Mesothelial cell of epicardium (in vitro differentiated cells): Measurements from ENCODE around the gene PYCARD. TPM values are rescaled to one million over a fixed set of nuclear protein-coding genes. Genes with fewer than 3 reads are reported as not detected.

ENCODE experiments used
- DNase-seq, 2 experiments: peaks; one replicate each; pipeline ENCODE4 v3.0.0; 2021; ENCODE audit warnings: low spot score in 2 of 2; ENCODE audit not compliant: unreplicated experiment in 2 of 2
- H3K27ac Mint-ChIP-seq: 2 replicates; pipeline ENCODE4 v1.8.0; 2021; ENCODE audit warnings: mixed read lengths
- H3K27me3 Mint-ChIP-seq: 2 replicates; pipeline ENCODE4 v1.8.0; 2021; ENCODE audit warnings: low read depth, mixed read lengths
- H3K36me3 Mint-ChIP-seq: 2 replicates; pipeline ENCODE4 v1.8.0; 2021; ENCODE audit warnings: mixed read lengths
- H3K4me1 Mint-ChIP-seq: 2 replicates; pipeline ENCODE4 v1.8.0; 2021; ENCODE audit warnings: mixed read lengths
- H3K4me3 Mint-ChIP-seq: 2 replicates; pipeline ENCODE4 v1.8.0; 2021; ENCODE audit warnings: mild to moderate bottlenecking, moderate library complexity, mixed read lengths
- H3K9me3 Mint-ChIP-seq: 2 replicates; pipeline ENCODE4 v1.8.0; 2021; ENCODE audit warnings: mixed read lengths
- CTCF ChIP-seq: fragments of 200-600 bp; sonication (generic); IDR thresholded peaks from one replicate; pipeline ENCODE4 v1.5.0; 2021; ENCODE audit warnings: antibody characterized with exemption; ENCODE audit not compliant: unreplicated experiment
- total RNA-seq: library from RNA; stranded (reverse); gene quantifications from 3 replicates; pipeline ENCODE4 v1.2.1, GENCODE V29; 2021

Gene PYCARD
- total RNA-seq, 1 donor from 2014 or later, result 6.5 TPM

GRCh38 chr16:31217136-31217530, 14.6 kb upstream of the PYCARD start:
- DNase-seq, result no peak
- H3K36me3 Mint-ChIP-seq, result no peaks in the 10 kb centered on the region
- H3K9me3 Mint-ChIP-seq, result no peaks in the 10 kb centered on the region
- TF ChIP-seq CTCF, result no peak
- peaks cover 13% of the 10 kb centered on the region for H3K4me1 Mint-ChIP-seq
- peak overlapping the region; percentile 52 for H3K4me3 Mint-ChIP-seq
- H3K27ac Mint-ChIP-seq, result no peak overlapping the region
- H3K27me3 Mint-ChIP-seq, result peaks cover 91% of the 10 kb centered on the region

- H3K27me3 Mint-ChIP-seq, result peaks cover 90% of the 10 kb centered on the region
- DNase-seq, result no peak
- no peaks in the 10 kb centered on the region for H3K9me3 Mint-ChIP-seq
- H3K4me1 Mint-ChIP-seq, result peaks cover 13% of the 10 kb centered on the region
- H3K36me3 Mint-ChIP-seq, result no peaks in the 10 kb centered on the region
- TF ChIP-seq CTCF, result no peak
- H3K4me3 Mint-ChIP-seq, result peak within 1 kb of the TSS; percentile 58
- H3K27ac Mint-ChIP-seq, result no peak within 1 kb of the TSS
These were observed 14.0 kb upstream of the PYCARD start, which contains the start of gene PYDC1 for GRCh38 chr16:31216422-31217135. TSS of gene PYDC1 (minus strand) at chr16:31217135. CDS start at chr16:31217028, 107 bp downstream.

GRCh38 chr16:31215287-31216162, 13.0 kb upstream of the PYCARD start:
- peak in 1 of 2 experiments; percentile 50 for DNase-seq

GRCh38 chr16:31214708-31215286, 12.2 kb upstream of the PYCARD start:
- Mint-ChIP-seq H3K4me3 (peak overlapping the region; percentile 58), H3K36me3 (no peaks in the 10 kb centered on the region), H3K27ac (no peak overlapping the region), H3K9me3 (no peaks in the 10 kb centered on the region), H3K4me1 (peaks cover 13% of the 10 kb centered on the region), H3K27me3 (peaks cover 87% of the 10 kb centered on the region)
- no peak for TF ChIP-seq CTCF
- DNase-seq, result peak in 1 of 2 experiments; percentile 47

More at GRCh38 chr16:31215287-31216162, 13.0 kb upstream of the PYCARD start:
- Mint-ChIP-seq H3K9me3 (no peaks in the 10 kb centered on the region), H3K36me3 (no peaks in the 10 kb centered on the region), H3K4me3 (peak overlapping the region; percentile 58), H3K27me3 (peaks cover 85% of the 10 kb centered on the region), H3K4me1 (peaks cover 13% of the 10 kb centered on the region), H3K27ac (no peak overlapping the region)
- TF ChIP-seq CTCF, result no peak

- H3K36me3 Mint-ChIP-seq, result no peaks in the 10 kb centered on the region
- no peak within 1 kb of the TSS for H3K27ac Mint-ChIP-seq
- H3K9me3 Mint-ChIP-seq, result no peaks in the 10 kb centered on the region
- H3K4me1 Mint-ChIP-seq, result peaks cover 13% of the 10 kb centered on the region
- peaks cover 86% of the 10 kb centered on the region for H3K27me3 Mint-ChIP-seq
- no peak for TF ChIP-seq CTCF
- peak within 1 kb of the TSS; percentile 58 for H3K4me3 Mint-ChIP-seq
- no peak for DNase-seq
These were observed 11.5 kb upstream of the PYCARD start, which contains the start of gene TRIM72 for GRCh38 chr16:31213877-31214707. TSS of gene TRIM72 (plus strand) at chr16:31214119. CDS start at chr16:31214739, 620 bp downstream.
